ENCODE data around the gene CEP95.

The CEP95 gene

GRCh38 chr17:64505340-64506200, 1.2 kb upstream of the CEP95 start:
- TF ChIP-seq, protein P1, sequence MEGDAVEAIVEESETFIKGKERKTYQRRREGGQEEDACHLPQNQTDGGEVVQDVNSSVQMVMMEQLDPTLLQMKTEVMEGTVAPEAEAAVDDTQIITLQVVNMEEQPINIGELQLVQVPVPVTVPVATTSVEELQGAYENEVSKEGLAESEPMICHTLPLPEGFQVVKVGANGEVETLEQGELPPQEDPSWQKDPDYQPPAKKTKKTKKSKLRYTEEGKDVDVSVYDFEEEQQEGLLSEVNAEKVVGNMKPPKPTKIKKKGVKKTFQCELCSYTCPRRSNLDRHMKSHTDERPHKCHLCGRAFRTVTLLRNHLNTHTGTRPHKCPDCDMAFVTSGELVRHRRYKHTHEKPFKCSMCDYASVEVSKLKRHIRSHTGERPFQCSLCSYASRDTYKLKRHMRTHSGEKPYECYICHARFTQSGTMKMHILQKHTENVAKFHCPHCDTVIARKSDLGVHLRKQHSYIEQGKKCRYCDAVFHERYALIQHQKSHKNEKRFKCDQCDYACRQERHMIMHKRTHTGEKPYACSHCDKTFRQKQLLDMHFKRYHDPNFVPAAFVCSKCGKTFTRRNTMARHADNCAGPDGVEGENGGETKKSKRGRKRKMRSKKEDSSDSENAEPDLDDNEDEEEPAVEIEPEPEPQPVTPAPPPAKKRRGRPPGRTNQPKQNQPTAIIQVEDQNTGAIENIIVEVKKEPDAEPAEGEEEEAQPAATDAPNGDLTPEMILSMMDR (IDR thresholded peaks at IDR 0.05; ENCODE audit: low read depth, low read length) = no peak
- no peak for TF ChIP-seq EZH2phosphoT487 (IDR thresholded peaks at IDR 0.05; ENCODE audit: low read depth)
- Histone ChIP-seq H3K27me3 (ENCODE audit: low read depth, low read length) (no peaks in the 10 kb centered on the region), H3K36me3 (replicated peaks; ENCODE audit: low read depth, low read length) (peaks cover 59% of the 10 kb centered on the region), H3K4me3 (ENCODE audit: low read length) (peak overlapping the region; percentile 92), H3K9ac (ENCODE audit: low read length) (peak overlapping the region; percentile 99), H3K79me2 (ENCODE audit: low read length) (peaks cover 87% of the 10 kb centered on the region), H3K27ac (ENCODE audit: low read length) (peak overlapping the region; percentile 80), H2AFZ (ENCODE audit: low read depth, low read length) (no peak overlapping the region), H3K4me2 (ENCODE audit: low read length) (peak overlapping the region; percentile 81), H3K9me3 (ENCODE audit: insufficient read depth, low read length) (no peaks in the 10 kb centered on the region), H3K4me1 (ENCODE audit: low read length) (peaks cover 18% of the 10 kb centered on the region), H4K20me1 (ENCODE audit: insufficient read depth, low read length) (peaks cover 26% of the 10 kb centered on the region)

- Histone ChIP-seq H2AFZ (ENCODE audit: low read depth, low read length) (peak within 1 kb of the TSS; percentile 17), H3K27ac (ENCODE audit: low read length) (peak within 1 kb of the TSS; percentile 80), H3K27me3 (ENCODE audit: low read depth, low read length) (no peaks in the 10 kb centered on the region), H3K9me3 (ENCODE audit: insufficient read depth, low read length) (no peaks in the 10 kb centered on the region), H3K4me2 (ENCODE audit: low read length) (peak within 1 kb of the TSS; percentile 92), H4K20me1 (ENCODE audit: insufficient read depth, low read length) (peaks cover 26% of the 10 kb centered on the region), H3K4me1 (ENCODE audit: low read length) (peaks cover 18% of the 10 kb centered on the region), H3K79me2 (ENCODE audit: low read length) (peaks cover 82% of the 10 kb centered on the region), H3K4me3 (ENCODE audit: low read length) (peak within 1 kb of the TSS; percentile 92), H3K36me3 (replicated peaks; ENCODE audit: low read depth, low read length) (peaks cover 53% of the 10 kb centered on the region), H3K9ac (ENCODE audit: low read length) (peak within 1 kb of the TSS; percentile 99)
- TF ChIP-seq, protein P1 (IDR thresholded peaks at IDR 0.05; ENCODE audit: low read depth, low read length) = no peak
- no peak for TF ChIP-seq EZH2phosphoT487 (IDR thresholded peaks at IDR 0.05; ENCODE audit: low read depth)
Observed at GRCh38 chr17:64506201-64506575, 589 bp upstream of the CEP95 start, which contains the start of gene DDX5. Gene DDX5 (minus strand): TSS chr17:64506289. CDS start chr17:64506119, 170 bp downstream.

GRCh38 chr17:64507413-64507782, 621 bp downstream of the CEP95 start:
- Histone ChIP-seq H3K9ac (ENCODE audit: low read length) (peak overlapping the region; percentile 99), H3K4me1 (ENCODE audit: low read length) (peaks cover 18% of the 10 kb centered on the region), H3K27me3 (ENCODE audit: low read depth, low read length) (no peaks in the 10 kb centered on the region), H2AFZ (ENCODE audit: low read depth, low read length) (0 out of 2 replicates have a peak overlapping the region, but pooled peaks have one; percentile 17), H4K20me1 (ENCODE audit: insufficient read depth, low read length) (peaks cover 26% of the 10 kb centered on the region), H3K36me3 (replicated peaks; ENCODE audit: low read depth, low read length) (peaks cover 45% of the 10 kb centered on the region), H3K9me3 (ENCODE audit: insufficient read depth, low read length) (no peaks in the 10 kb centered on the region), H3K79me2 (ENCODE audit: low read length) (peaks cover 70% of the 10 kb centered on the region), H3K4me3 (ENCODE audit: low read length) (peak overlapping the region; percentile 92), H3K4me2 (ENCODE audit: low read length) (peak overlapping the region; percentile 92), H3K27ac (ENCODE audit: low read length) (peak overlapping the region; percentile 80)
- TF ChIP-seq EZH2phosphoT487 (IDR thresholded peaks at IDR 0.05; ENCODE audit: low read depth) = no peak
- TF ChIP-seq, protein P1 (IDR thresholded peaks at IDR 0.05; ENCODE audit: low read depth, low read length) = peak; percentile 57

GRCh38 chr17:64508683-64509082, 1.9 kb downstream of the CEP95 start:
- TF ChIP-seq, protein P1 (IDR thresholded peaks at IDR 0.05; ENCODE audit: low read depth, low read length) = no peak
- TF ChIP-seq EZH2phosphoT487 (IDR thresholded peaks at IDR 0.05; ENCODE audit: low read depth) = no peak
- Histone ChIP-seq H3K4me2 (ENCODE audit: low read length) (peak overlapping the region; percentile 92), H3K27ac (ENCODE audit: low read length) (no peak overlapping the region), H3K79me2 (ENCODE audit: low read length) (peaks cover 65% of the 10 kb centered on the region), H4K20me1 (ENCODE audit: insufficient read depth, low read length) (peaks cover 26% of the 10 kb centered on the region), H3K36me3 (replicated peaks; ENCODE audit: low read depth, low read length) (peaks cover 40% of the 10 kb centered on the region), H3K9me3 (ENCODE audit: insufficient read depth, low read length) (no peaks in the 10 kb centered on the region), H3K4me3 (ENCODE audit: low read length) (peak overlapping the region; percentile 92; the same call in 1 of the 2 replicates), H3K4me1 (ENCODE audit: low read length) (peaks cover 18% of the 10 kb centered on the region), H3K27me3 (ENCODE audit: low read depth, low read length) (no peaks in the 10 kb centered on the region), H2AFZ (ENCODE audit: low read depth, low read length) (no peak overlapping the region), H3K9ac (ENCODE audit: low read length) (no peak overlapping the region)
